GM18520 (cell line): ENCODE data around the gene RALGAPA1.
"Not testable (repeated sequence)": the region's sequence is repeated elsewhere in the genome, so short reads cannot be mapped to it uniquely, and the experiment has no call there.

ENCODE experiments used
- ATAC-seq: cut with Tn5 transposase; IDR thresholded peaks from one replicate; pipeline ENCODE4 v1.9.1; 2021; ENCODE audit not compliant: unreplicated experiment

Gene RALGAPA1

DNA sequence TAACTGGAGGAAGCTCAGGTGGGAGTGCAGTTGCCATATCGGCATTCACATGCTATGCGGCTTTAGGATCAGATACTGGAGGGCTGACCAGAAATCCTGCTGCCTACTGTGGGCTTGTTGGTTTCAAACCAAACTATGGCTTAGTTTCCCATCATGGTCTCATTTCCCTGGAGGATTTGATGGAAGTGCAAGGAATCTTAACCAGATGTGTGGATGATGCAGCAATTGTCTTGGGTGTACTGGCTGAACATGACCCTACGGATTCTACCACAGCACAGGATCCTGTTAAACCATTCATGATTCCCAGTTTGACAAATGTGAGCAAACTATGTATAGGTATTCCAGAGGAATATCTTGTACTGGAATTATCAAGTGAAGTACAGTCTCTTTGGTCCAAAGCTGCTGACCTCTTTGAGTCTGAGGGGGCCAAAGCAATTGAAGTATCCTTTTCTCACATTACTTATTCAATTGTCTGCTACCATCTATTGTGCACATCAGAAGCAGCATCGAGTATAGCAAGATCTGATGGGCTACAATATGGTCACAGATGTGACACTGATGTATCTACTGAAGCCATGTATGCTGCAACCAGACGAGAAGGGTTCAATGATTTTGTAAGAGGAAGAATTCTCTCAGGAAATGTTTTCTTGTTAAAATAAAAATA, 42.9 kb downstream of the RALGAPA1 start:
- ATAC-seq = no peak

DNA sequence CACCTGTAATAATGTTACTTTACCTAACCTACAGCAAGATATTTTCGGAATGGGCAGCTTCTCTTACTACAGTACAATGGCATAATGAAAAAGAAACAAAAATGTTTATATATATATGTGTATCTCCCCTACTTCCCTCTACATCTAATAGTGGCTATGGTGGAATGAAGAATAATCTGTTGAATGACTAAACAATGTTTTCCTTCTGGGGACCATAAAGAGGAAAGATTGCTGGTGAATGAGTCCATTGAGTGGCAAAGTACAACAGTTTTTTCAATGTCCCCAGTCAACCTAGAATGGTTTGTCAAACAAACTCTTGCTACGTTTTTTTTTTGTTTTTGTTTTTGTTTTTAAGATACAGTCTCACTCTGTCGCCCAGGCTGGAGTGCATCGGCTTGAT, 47.2 kb downstream of the RALGAPA1 start:
- no peak for ATAC-seq

DNA sequence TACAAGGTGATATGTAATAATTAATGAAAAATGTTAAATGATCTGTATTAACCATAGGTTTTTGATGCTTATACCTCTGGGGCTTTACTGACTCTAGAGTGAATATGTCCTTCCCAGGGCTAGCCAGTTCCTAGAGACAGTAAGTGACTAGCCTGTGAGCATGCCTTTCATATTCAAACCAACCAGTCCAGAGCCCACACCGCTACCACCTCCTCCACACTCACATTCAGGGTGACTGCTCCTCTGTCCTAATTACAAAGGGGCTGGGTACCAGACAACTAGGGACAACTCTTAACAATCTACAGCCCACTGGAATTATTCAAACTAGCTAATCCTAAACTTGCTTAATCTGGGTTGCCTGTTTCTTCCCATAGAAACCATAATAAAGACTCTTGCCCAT, 49.0 kb downstream of the RALGAPA1 start:
- ATAC-seq = no peak

DNA sequence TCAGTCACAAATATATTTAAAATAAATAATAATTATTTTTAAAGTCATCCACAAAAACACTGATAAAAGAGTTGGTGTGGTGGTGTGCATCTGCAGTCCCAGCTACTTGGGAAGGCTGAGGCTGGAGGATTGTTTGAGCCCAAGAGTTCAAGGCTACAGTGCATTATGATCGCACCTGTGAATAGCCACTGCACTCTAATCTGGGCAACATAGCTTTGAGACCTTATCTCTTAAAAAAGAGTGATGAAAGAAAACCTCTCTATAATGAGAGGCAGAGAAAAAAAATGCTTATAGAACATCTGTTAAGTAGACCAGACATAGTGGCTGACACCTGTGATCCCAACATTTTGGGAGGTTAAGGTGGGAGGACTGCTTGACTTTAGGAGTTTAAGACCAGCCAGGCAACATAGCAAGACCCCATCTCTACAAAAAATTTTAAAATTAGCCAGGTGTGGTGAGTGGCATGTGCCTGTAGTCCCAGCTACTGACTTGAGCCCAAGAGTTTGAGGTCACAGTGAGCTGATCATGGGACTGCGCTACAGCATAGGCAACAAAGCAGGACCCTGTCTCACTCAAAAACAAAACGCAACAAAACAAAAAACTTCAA, 50.5 kb downstream of the RALGAPA1 start:
- ATAC-seq = no peak

DNA sequence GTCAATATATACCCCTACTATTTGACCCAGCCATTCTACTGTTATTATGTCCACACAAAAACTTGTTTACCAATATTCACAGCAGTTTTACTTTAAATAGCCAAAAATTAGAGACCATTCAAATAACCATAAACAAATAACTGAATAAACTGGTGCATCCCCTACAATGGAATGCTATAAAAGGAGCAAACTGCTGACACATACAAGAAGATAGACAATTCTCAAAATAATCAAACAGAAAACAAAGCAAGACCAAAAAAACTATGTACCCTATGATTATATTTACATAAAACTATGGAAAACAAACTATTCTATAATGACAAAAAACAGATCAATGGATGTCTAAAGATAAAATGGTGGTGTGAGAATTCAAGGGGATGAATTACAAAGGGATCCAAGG, 54.4 kb downstream of the RALGAPA1 start:
- ATAC-seq = no peak

DNA sequence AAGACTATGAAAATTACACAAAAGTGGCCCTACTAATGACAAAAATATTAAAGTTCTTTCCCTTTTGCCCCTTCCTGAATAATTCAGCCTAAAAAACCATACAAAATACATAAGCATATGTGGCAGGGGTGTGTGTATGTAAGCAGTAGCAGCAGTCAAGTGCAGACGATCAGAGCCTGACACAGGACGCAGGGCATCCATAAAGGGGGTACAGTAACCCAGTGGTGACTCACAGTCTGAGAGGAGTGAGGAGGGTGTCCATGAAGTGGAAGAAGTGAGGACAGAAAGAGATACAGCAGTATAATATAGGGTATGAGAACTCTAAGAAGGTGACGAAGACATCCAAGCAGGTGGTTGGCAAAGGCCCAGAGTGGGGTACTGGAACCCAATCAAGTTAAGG, 56.7 kb downstream of the RALGAPA1 start:
- no peak for ATAC-seq

DNA sequence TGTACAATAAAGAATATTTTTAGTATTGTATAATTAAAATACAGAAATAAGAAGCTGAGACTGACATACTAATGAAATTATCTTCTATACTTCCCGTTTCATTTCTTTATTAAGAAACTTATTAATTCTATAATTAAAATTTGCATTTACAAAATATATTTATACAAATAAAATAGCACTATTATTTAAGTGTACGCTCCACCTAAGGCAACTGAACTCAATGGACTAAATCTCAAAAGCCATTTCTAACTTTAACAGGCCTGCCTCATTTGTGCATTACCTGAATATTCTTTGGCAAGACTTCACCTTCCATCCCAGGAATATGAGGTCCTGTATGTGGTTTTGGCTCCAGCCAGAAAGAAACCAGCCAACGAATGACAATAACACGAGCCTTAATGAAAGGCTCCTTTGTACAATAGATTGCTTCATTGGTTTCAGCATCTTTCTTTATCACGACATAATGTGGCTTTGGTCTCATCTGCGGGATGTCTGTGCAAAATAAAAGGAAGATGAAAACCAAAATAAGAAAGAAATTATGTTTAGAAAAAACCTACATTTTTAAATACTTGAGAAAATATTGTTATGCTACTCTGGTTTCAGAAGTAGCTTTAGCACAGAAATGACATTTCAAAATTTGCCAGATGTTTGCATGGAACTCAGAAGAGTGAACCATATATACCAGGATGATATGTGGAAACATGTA, 58.7 kb downstream of the RALGAPA1 start:
- no peak for ATAC-seq

DNA sequence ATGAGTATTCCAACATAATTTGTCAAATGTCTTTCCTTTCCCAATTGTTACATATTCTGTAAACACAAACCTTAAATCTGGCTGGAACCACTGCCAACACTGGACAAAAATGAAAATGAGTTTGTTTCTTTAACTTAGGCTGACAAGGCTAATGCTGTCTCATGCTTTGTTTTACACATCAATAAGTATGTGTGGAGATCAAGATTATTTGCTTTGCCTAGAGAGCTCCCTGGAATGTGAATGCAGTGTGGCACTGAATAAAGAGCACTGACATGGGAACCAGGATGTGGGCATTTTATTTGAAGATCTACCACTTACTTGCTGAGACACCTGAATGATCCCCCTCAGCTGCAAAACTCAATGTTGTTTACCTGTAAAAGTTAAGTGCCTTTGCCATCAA, 61.7 kb downstream of the RALGAPA1 start:
- ATAC-seq = no peak

DNA sequence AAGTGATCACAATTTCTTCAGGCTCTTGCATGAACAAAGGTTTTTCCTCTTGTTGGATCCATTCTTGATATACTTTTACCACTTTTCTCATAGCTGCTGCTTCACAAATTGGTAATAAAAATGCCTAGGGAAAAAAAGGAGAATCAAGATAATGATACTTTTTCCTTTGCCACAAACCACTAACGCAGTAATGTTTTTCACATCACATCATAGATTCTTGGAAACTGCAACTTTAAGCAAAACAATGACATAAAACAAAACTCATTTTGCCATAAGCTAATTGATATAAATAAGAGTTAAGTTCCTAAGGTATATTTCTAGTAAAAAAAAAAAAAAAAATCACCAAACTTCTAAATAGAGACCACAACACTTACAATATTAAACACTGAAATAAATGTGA, 66.7 kb downstream of the RALGAPA1 start:
- no peak for ATAC-seq

DNA sequence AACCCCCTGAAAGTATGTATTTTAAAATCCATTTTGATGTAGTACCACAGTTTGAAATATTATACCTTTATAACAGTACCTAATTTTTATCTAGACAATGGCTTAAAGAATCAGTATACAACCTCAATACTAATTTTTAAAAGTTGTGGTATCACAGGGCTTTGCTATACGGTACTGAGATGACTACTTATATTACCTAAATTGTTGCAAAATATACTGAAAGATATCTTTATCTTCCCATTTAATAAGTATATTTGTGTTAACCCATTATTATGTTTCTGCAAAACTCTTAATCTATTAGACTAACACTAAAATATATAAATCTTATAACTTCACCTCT, 67.1 kb downstream of the RALGAPA1 start:
- ATAC-seq = no peak

DNA sequence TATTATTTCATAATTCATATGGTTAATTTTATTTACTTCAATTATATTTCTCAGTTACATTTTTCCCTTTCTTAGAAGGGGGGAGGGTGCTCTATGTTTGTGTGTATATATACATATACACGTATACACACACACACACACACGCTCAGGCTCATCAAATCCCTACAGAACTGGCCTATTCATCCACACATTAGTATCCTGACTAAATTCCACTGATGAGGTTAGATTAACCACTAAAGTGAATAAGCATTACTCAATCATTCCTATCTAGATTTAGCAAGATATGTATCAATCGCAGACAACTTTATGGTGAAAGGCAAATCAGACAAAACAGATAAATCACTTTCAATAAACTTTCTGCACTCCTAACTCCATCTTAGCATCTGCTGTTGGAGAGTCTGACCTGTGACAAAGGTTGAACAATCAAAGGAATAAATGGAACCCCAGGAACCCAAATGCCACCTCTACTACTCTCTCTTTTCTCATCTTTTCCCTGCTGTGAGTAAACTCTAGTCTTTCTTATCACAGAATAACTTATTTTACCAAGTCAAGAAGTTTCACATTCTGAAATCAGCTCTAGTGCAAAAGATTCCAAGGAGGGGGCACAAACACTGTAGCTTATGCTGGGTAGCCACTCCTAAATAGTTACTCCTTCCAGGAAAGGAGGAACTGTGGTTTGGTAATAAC, 67.6 kb downstream of the RALGAPA1 start:
- no peak for ATAC-seq

DNA sequence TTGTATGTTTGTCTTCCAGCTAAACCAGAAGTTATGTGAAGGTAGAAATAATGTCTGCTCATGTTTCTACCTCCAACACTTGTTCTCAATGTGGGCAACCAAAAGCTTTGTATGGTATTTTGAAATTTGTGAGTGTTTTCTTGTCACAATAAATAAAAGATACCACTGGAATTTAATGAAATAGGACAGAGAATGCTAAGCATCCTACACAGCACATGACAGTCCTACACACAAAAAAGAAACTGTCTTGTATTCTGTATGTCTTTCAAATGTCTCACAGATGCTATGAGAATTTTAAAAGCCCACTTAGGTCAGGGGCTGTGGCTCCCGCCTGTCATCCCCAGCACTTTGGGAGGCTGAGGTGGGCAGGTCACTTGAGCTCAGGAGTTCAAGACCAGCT, 68.9 kb downstream of the RALGAPA1 start:
- no peak for ATAC-seq

DNA sequence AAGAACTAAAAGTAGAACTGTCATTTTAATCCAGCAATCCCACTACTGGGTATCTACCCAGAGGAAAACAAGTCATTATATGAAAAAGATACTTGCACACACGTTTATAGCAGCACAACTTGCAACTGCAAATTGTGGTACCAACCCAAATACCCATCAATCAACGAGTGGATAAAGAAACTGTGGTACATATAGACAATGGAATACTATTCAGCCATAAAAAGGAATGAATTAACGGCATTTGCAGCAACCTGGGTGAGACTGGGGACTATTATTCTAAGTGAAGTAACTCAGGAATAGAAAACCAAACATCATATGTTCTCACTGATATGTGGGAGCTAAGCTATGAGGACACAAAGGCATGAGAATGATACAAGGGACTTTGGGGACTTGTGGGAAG, 73.9 kb downstream of the RALGAPA1 start:
- not testable (repeated sequence) for ATAC-seq

DNA sequence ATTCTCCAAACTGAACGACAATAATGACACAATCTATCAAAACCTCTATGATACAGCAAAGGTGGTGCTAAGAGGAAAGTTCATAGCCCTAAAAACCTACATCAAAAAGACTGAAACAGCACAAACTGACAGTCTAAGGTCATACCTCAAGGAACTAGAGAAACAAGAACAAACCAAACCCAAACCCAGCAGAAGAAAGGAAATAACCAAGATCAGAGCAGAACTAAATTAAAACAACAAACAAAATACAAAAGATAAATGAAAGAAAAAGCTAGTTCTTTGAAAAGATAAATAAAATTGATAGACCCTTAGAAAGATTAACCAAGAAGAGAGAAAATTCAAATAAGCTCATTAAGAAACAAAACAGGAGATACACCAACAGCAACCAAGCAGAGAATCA, 75.6 kb downstream of the RALGAPA1 start:
- ATAC-seq = not testable (repeated sequence)

DNA sequence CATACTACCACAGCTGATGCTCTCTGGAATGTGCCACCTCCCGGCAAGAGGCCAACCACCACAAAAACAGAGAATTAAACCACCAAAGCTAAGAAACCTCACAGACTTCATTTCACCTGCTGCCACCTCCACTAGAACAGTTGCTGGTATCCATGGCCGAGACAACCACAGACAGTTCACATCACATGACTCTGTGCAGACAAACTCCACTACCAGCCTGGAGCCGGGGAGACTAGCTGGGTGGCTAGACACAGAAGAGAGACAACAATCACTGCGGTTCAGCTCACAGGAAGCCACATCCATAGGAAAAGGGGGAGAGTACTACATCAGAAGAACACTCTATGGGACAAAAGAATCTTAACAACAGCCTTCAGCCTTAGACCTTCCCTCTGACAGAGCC, 78.2 kb downstream of the RALGAPA1 start:
- ATAC-seq = no peak

DNA sequence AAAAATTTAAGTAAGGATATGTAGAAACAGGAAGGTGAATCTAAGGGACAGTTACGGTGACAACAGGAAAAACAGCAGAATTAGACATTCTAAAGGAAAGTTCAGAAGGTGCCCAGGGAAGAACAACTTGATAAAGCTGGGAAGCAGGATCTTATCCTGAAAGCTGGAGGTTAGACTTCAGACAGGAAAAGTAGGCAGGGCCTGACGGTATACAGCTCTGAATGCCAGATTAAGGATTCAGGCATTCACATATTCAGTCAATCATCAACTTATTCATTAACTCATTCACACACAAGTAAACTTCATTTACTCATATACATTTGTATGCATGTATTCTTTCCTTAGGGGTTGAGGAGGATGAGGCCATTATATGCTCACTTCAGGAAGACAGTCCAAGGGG, 81.3 kb downstream of the RALGAPA1 start:
- no peak for ATAC-seq

DNA sequence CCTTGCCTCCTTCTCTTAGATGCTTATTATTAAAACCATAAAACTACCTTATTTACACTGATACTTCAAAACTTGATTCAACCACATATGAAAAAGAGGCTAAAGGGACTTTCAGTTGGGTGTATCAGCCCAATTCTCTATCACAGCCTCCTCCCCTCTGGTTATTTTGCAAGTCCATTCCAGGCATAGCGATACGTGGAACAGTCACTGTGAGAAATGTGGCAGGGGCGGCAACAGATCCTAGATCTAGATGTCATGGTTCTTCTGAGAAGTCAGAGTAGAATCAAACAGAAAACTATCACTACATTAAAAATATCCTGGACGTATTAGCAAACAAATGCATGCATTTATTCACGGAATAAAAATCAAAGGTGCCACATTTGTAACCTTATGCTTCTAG, 83.2 kb downstream of the RALGAPA1 start:
- ATAC-seq = no peak

DNA sequence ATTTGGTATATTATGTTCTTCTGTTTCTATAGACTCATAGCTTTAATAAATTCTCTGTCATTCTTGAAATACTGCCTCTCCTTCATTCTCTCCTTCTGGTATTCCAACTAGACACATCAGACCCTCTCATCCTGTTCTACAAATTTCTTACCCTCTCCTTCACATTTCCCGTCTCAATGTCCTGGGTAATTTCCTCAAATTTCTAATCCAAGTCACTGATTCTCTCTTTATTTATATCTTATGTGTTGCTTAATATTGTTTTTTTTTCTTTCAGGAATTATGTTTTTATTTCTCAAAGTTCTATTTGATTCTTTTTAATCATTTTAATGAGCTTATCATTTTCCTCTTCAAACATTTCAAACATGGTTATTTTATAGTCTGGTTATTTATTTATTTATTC, 94.0 kb downstream of the RALGAPA1 start:
- no peak for ATAC-seq

DNA sequence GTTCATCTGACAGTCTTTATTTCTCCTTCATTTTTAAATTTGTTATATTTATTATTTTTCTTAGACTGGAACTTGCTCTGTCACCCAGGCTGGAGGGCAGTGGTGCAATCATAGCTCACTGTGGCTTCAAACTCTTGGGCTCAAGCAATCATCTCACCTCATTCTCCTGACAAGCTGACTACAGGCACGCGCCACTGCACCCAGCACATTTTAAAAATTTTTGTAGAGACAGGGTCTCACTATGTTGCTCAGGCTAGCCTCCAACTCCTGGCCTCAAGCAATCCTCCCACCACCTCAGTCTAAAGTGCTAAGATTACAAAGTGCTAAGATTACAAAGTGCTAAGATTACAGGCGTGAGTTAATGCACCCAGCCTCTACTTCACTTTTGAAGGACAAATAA, 96.6 kb downstream of the RALGAPA1 start:
- no peak for ATAC-seq

DNA sequence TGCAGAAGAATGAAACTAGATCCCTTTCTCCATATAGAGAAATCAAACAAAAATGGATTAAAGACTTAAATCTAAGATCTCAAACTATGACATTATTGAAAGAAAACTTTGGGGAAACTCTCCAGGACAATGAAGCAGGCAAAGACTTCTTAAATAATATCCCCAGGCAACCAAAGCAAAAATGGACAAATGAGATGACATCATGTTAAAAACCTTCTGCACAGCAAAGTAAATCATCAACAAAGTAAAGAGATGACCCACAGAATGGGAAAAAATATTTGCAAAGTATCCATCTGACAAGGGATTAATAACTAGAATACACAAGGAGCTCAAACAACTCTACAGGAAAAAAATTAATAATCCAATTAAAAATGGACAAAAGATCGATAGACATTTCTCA, 101.0 kb downstream of the RALGAPA1 start:
- ATAC-seq = no peak

DNA sequence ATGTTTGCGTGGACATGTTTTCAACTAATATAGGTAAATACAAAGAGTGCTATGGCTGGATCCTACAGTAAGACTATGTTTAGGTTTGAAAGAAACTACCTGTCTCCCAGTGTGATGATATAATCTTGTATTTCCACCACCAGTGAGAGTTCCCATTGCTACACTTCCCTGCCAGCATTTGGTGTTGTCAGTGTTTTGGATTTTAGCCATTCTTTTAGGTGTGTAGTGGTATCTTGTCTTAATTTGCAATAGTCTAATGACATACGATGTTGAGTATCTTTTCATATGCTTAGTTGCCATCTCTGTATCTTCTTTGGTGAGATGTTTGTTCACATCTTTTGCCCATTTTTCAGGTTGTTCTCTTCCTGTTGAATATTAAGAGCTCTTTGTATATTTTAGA, 103.5 kb downstream of the RALGAPA1 start:
- no peak for ATAC-seq
